Measurements from ENCODE around the gene TEX36. TPM values are rescaled to one million over a fixed set of nuclear protein-coding genes. Genes with fewer than 3 reads are reported as not detected.

The TEX36 gene
- total RNA-seq, 2 donors from 2014 or later: not detected

GRCh38 chr10:125609859-125610258 is 73.1 kb downstream of the TEX36 start:
- H3K27me3 ChIP-seq (replicated peaks; ENCODE audit: insufficient read depth): no peaks in the 10 kb centered on the region
- no peaks in the 10 kb centered on the region for H3K9me3 ChIP-seq
- DNase-seq (ENCODE audit: low spot score) (no peak), ATAC-seq (ENCODE audit: insufficient number of reproducible peaks, low FRiP score, low read depth) (no peak)
- H3K36me3 ChIP-seq: no peaks in the 10 kb centered on the region
- H3K4me1 ChIP-seq (ENCODE audit: control insufficient read depth in 1 of 2, low read depth in 2 of 2): no peaks in the 10 kb centered on the region
- no peak for TF ChIP-seq CTCF (IDR thresholded peaks at IDR 0.05)
- no peak overlapping the region for H3K27ac ChIP-seq
- no peak overlapping the region for H3K4me3 ChIP-seq

DNA sequence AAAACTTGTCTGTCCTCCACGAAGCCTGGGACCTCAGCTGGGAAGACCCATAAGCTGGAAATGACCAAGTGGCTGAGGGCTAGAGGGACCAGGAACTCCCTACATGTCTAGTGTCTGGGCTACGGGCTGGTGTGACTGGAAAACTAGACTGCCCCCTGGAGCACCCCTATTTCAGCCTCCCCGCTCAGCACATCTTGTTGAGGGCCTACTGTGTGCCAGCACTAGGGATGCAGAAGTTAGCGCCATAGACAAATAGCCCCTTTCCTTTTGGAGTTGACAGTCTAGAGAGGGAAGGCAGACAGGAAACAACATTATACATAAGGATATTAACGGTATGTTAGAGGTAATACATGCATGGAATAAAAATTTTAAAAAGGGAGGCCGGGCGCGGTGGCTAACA is 74.5 kb downstream of the TEX36 start:
- Histone ChIP-seq H3K4me3 (no peak overlapping the region), H3K36me3 (no peaks in the 10 kb centered on the region), H3K9me3 (no peaks in the 10 kb centered on the region), H3K27ac (no peak overlapping the region), H3K27me3 (replicated peaks; ENCODE audit: insufficient read depth) (no peaks in the 10 kb centered on the region), H3K4me1 (ENCODE audit: control insufficient read depth in 1 of 2, low read depth in 2 of 2) (no peaks in the 10 kb centered on the region)
- ATAC-seq (ENCODE audit: insufficient number of reproducible peaks, low FRiP score, low read depth): no peak
- DNase-seq (ENCODE audit: low spot score): no peak
- TF ChIP-seq CTCF (IDR thresholded peaks at IDR 0.05): no peak

DNA sequence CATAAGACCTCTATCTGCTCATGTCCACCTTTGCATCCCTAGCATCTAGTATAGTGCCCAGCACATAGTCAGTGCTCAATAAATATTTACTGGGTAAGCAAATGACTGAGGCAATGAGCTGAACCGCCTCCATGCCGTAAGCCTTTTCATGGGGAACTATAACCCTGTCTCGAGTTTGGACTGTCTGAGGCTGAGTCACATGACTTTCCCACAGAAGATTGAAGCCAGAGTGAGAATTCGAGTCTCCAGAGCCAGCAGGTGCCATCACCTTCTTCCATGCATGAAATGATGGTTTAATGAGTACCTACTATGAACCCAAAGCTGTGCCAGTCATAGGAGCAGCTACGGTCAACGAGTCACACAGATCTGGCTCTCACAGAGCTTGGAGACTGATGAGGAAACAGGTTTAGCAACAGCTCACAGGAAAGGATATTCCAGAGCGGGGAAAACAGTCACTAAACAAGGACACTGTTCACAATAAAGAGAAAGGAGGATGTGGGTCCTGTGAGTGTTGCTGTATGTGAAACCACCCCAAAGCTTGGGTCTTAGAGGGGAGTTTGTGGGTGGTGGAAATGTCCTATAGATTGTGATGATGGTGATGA is 75.2 kb downstream of the TEX36 start:
- Histone ChIP-seq H3K27me3 (replicated peaks; ENCODE audit: insufficient read depth) (no peaks in the 10 kb centered on the region), H3K27ac (no peak overlapping the region), H3K9me3 (no peaks in the 10 kb centered on the region), H3K4me3 (no peak overlapping the region), H3K36me3 (no peaks in the 10 kb centered on the region), H3K4me1 (ENCODE audit: control insufficient read depth in 1 of 2, low read depth in 2 of 2) (no peaks in the 10 kb centered on the region)
- no peak for TF ChIP-seq CTCF (IDR thresholded peaks at IDR 0.05)
- DNase-seq (ENCODE audit: low spot score): no peak
- ATAC-seq (ENCODE audit: insufficient number of reproducible peaks, low FRiP score, low read depth): no peak

DNA sequence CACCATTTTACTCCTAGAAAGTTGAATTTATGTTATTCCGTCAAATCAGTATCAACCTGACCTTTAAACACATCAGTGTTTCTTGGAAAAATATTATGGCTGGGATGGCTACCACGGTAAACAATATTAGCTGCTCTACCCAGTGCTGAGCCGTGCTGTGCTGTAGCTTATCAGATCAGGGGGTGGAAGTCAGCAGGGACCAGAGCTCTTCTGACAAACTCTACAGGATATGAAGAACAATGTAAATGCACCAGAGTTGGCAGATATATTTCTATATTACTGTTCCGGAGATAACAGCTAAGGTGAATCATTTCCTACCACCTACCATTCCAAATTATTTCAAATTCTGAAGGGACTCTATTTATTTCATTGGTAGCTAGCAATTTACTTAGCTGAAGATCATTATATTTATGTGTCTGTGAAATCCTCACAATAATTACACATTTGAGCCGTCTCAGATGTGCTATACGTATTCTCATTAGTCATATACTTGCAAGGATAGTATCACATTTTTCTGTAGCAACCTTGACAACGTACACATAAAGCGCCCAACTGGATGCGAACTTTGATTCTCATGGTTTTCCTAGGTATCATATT is 76.5 kb downstream of the TEX36 start:
- H3K4me3 ChIP-seq: no peak overlapping the region
- H3K27me3 ChIP-seq (replicated peaks; ENCODE audit: insufficient read depth): no peaks in the 10 kb centered on the region
- H3K36me3 ChIP-seq: no peaks in the 10 kb centered on the region
- no peaks in the 10 kb centered on the region for H3K4me1 ChIP-seq (ENCODE audit: control insufficient read depth in 1 of 2, low read depth in 2 of 2)
- no peak for ATAC-seq (ENCODE audit: insufficient number of reproducible peaks, low FRiP score, low read depth)
- TF ChIP-seq CTCF (IDR thresholded peaks at IDR 0.05): no peak
- no peak for DNase-seq (ENCODE audit: low spot score)
- H3K9me3 ChIP-seq: no peaks in the 10 kb centered on the region
- no peak overlapping the region for H3K27ac ChIP-seq

Other genes starting within 250 kb of the TEX36 start
- gene EDRF1, start 36.5 kb upstream of the TEX36 start, total RNA-seq: 10 to 100 TPM; 14.2 to 28.6 TPM
- not detected for gene MMP21, start 92.7 kb upstream of the TEX36 start, total RNA-seq
- gene UROS, start 140.1 kb upstream of the TEX36 start, total RNA-seq: 10 to 100 TPM; 25.5 to 34.3 TPM
- 10 to 100 TPM; 22.5 to 49.2 TPM for gene BCCIP, start 140.4 kb upstream of the TEX36 start, total RNA-seq
- gene DHX32, start 198.1 kb upstream of the TEX36 start, total RNA-seq: 10 to 100 TPM; 11.1 to 14.0 TPM
- gene FANK1, start 213.4 kb upstream of the TEX36 start, total RNA-seq: not detected

Data from thoracic aorta (tissue), 2 donors.